ENCODE results near the gene HOXB5.

The HOXB5 gene

DNA sequence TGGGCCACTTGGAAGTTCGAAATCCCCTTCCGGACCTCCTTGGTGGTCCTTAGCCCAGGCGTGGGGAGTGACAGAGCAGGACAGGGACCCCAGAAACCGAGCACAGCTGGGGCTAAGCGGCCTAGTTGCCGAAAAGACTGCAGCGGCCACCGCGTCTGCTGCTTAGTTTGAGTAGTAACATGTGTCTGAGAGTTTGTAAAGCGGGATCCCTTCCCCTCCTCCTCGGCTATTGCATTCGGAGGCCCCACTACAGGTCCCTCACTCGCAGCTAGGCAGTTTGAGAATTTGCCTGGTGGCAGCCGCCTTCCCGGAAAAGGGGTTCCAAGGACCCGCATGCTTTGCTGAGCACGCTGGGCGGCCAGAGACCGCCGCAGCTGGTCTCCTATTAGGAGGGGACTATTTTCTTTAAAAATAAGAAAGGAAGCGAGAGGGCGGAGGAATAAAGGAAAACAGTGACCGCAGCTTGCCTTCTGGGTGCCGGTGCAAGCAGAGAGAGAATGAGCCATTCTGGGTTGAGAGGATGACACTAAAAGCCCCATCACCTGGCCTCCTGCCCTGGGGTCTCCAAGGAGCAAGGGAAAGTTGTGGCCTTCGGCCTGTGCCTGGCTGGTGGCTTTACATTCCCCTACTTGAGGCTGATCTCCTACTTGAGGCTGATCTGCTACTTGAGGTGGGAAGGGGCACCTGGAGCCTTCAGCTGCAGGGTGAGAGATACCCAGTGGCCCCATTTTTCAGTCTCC lies 1.1 kb upstream of the HOXB5 start:
- no peak overlapping the region for H3K14ac ChIP-seq (ENCODE audit: low read length)
- H3K18ac ChIP-seq (ENCODE audit: low read length), result no peak overlapping the region
- peaks cover 0 to 4% of the 10 kb centered on the region in 2 donors for H3K9me3 ChIP-seq (replicated peaks in 1 of 2; ENCODE audit: control insufficient read depth in 2 of 2, insufficient read depth in 1 of 2, low read depth in 1 of 2, low read length in 2 of 2)
- no peak overlapping the region for H2AK5ac ChIP-seq (ENCODE audit: low read depth, low read length)
- no peaks in the 10 kb centered on the region for H3K79me1 ChIP-seq (ENCODE audit: low read depth, low read length)
- H3K27ac ChIP-seq (replicated peaks; ENCODE audit: low read length), result no peak overlapping the region
- no peak overlapping the region for H2BK15ac ChIP-seq (ENCODE audit: low read length)
- no peak overlapping the region for H4K91ac ChIP-seq (ENCODE audit: low read depth, low read length, poor library complexity)
- H3K4me2 ChIP-seq (ENCODE audit: insufficient read depth, low read length, poor library complexity, severe bottlenecking), result no peak overlapping the region
- H3K9ac ChIP-seq (ENCODE audit: low read depth, low read length, poor library complexity), result no peak overlapping the region
- no peak overlapping the region for H3K4me3 ChIP-seq (ENCODE audit: low read length in 2 of 2)
- H2BK12ac ChIP-seq (ENCODE audit: low read length), result no peak overlapping the region
- no peaks in the 10 kb centered on the region for H3K36me3 ChIP-seq (replicated peaks in 1 of 2; ENCODE audit: control insufficient read depth in 2 of 2, insufficient read depth in 2 of 2, low read length in 2 of 2)
- DNase-seq (ENCODE audit: low spot score), result no peak
- WGBS, 2 donors (ENCODE audit: extremely low coverage in 2 of 2, insufficient read length in 2 of 2, insufficient replicate concordance in 1 of 2), result no CpG with 5 or more reads among the region's 25 CpGs
- H2AFZ ChIP-seq (ENCODE audit: low read length), result peak overlapping the region; percentile 53
- no peak overlapping the region for H2BK120ac ChIP-seq (ENCODE audit: low read depth, low read length)
- no peak overlapping the region for H2BK5ac ChIP-seq (ENCODE audit: low read length)
- H3K4ac ChIP-seq (ENCODE audit: low read length), result no peak overlapping the region
- no peaks in the 10 kb centered on the region for H3K4me1 ChIP-seq (ENCODE audit: control insufficient read depth in 2 of 2, insufficient read depth in 1 of 2, low read depth in 1 of 2, low read length in 2 of 2)
- H3K23ac ChIP-seq (ENCODE audit: low read depth, low read length, poor library complexity), result no peak overlapping the region
- peaks cover 66 to 100% (median 100%) of the 10 kb centered on the region in 3 experiments for H3K27me3 ChIP-seq (ENCODE audit: control insufficient read depth in 3 of 3, insufficient read depth in 3 of 3, low read depth in 1 of 3, low read length in 3 of 3)
- no peak overlapping the region for H4K8ac ChIP-seq (ENCODE audit: low read depth, low read length)

DNA sequence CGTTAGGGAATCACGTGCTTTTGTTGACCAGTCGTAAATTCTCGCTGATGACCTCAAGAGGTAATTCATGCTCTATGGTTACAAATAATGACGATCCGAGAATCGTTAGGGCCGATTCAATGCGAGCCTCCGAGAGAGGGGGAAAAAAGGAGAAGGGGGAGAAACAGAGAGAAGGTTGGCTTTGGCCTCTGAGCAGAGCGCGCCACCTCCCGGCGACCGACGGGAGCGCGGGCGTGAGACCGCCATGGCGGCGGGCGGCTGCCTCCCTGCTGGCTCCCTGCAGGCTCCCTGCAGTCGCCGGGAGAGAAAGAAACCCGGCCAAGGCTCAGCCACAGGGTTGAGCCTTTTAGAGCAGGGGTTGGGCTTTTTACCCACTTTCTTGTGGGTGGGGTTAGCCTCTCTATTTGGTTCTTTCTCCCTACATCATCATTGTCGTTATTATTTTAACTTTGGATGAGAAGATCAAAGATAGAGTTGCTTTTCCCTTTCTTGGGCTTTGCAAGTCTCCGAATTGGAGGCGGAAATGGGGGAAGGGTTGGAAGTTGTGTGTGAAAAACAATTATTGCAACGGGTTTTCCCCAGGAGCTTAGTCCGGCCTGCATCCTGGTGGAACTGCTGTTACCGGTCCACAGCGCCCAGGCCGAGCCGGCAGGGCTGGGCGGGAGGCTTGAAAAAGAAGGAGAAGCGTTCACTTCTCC lies 410 bp upstream of the HOXB5 start:
- Histone ChIP-seq H3K4me2 (ENCODE audit: insufficient read depth, low read length, poor library complexity, severe bottlenecking) (no peak overlapping the region), H3K27ac (replicated peaks; ENCODE audit: low read length) (no peak overlapping the region), H3K27me3 (ENCODE audit: control insufficient read depth in 3 of 3, insufficient read depth in 3 of 3, low read depth in 1 of 3, low read length in 3 of 3) (peaks cover 67 to 100% (median 100%) of the 10 kb centered on the region in 3 experiments), H3K4ac (ENCODE audit: low read length) (no peak overlapping the region), H4K8ac (ENCODE audit: low read depth, low read length) (no peak overlapping the region), H3K23ac (ENCODE audit: low read depth, low read length, poor library complexity) (no peak overlapping the region), H2BK5ac (ENCODE audit: low read length) (no peak overlapping the region), H2AFZ (ENCODE audit: low read length) (peak overlapping the region; percentile 53), H3K9ac (ENCODE audit: low read depth, low read length, poor library complexity) (no peak overlapping the region), H4K91ac (ENCODE audit: low read depth, low read length, poor library complexity) (no peak overlapping the region), H3K79me1 (ENCODE audit: low read depth, low read length) (no peaks in the 10 kb centered on the region), H2BK120ac (ENCODE audit: low read depth, low read length) (no peak overlapping the region), H3K4me1 (ENCODE audit: control insufficient read depth in 2 of 2, insufficient read depth in 1 of 2, low read depth in 1 of 2, low read length in 2 of 2) (no peaks in the 10 kb centered on the region), H3K14ac (ENCODE audit: low read length) (no peak overlapping the region), H3K18ac (ENCODE audit: low read length) (no peak overlapping the region), H3K4me3 (ENCODE audit: low read length in 2 of 2) (no peak overlapping the region), H3K9me3 (replicated peaks in 1 of 2; ENCODE audit: control insufficient read depth in 2 of 2, insufficient read depth in 1 of 2, low read depth in 1 of 2, low read length in 2 of 2) (peaks cover 0 to 4% of the 10 kb centered on the region in 2 donors), H3K36me3 (replicated peaks in 1 of 2; ENCODE audit: control insufficient read depth in 2 of 2, insufficient read depth in 2 of 2, low read length in 2 of 2) (no peaks in the 10 kb centered on the region), H2BK12ac (ENCODE audit: low read length) (no peak overlapping the region), H2BK15ac (ENCODE audit: low read length) (no peak overlapping the region), H2AK5ac (ENCODE audit: low read depth, low read length) (no peak overlapping the region)
- DNase-seq (ENCODE audit: low spot score), result peak; percentile 76
- WGBS, 2 donors (ENCODE audit: extremely low coverage in 2 of 2, insufficient read length in 2 of 2, insufficient replicate concordance in 1 of 2), result no CpG with 5 or more reads among the region's 37 CpGs

DNA sequence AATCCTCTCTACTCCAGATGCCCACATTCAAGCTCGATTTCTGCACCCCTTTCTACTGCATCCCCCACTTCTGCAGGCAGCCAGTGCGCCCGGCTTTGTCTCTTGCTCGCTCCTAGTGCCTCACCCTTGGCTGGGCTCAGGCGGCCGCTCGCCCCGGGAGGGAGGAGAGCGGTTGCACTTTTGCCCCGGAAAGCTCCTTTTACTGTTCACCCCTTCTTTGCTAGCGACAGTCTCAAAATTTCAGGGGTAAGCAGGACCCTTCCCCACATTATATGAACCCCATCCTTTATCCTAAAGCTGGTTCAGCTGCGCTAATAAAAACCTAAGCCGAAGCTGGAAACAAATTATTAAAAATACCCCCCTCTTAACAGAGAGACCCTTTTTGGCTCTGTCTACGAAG lies 1.0 kb downstream of the HOXB5 start:
- Histone ChIP-seq H2AK5ac (ENCODE audit: low read depth, low read length) (no peak overlapping the region), H2BK15ac (ENCODE audit: low read length) (no peak overlapping the region), H3K14ac (ENCODE audit: low read length) (no peak overlapping the region), H3K79me1 (ENCODE audit: low read depth, low read length) (no peaks in the 10 kb centered on the region), H3K9ac (ENCODE audit: low read depth, low read length, poor library complexity) (no peak overlapping the region), H3K4me2 (ENCODE audit: insufficient read depth, low read length, poor library complexity, severe bottlenecking) (no peak overlapping the region), H3K23ac (ENCODE audit: low read depth, low read length, poor library complexity) (no peak overlapping the region), H3K4me1 (ENCODE audit: control insufficient read depth in 2 of 2, insufficient read depth in 1 of 2, low read depth in 1 of 2, low read length in 2 of 2) (no peaks in the 10 kb centered on the region), H3K9me3 (replicated peaks in 1 of 2; ENCODE audit: control insufficient read depth in 2 of 2, insufficient read depth in 1 of 2, low read depth in 1 of 2, low read length in 2 of 2) (peaks cover 0 to 3% of the 10 kb centered on the region in 2 donors), H2BK5ac (ENCODE audit: low read length) (no peak overlapping the region), H3K18ac (ENCODE audit: low read length) (no peak overlapping the region), H3K27me3 (ENCODE audit: control insufficient read depth in 3 of 3, insufficient read depth in 3 of 3, low read depth in 1 of 3, low read length in 3 of 3) (peaks cover 62 to 100% (median 100%) of the 10 kb centered on the region in 3 experiments), H3K4ac (ENCODE audit: low read length) (no peak overlapping the region), H4K91ac (ENCODE audit: low read depth, low read length, poor library complexity) (no peak overlapping the region), H2AFZ (ENCODE audit: low read length) (no peak overlapping the region), H3K4me3 (ENCODE audit: low read length in 2 of 2) (no peak overlapping the region), H3K36me3 (replicated peaks in 1 of 2; ENCODE audit: control insufficient read depth in 2 of 2, insufficient read depth in 2 of 2, low read length in 2 of 2) (no peaks in the 10 kb centered on the region), H4K8ac (ENCODE audit: low read depth, low read length) (no peak overlapping the region), H2BK120ac (ENCODE audit: low read depth, low read length) (no peak overlapping the region), H3K27ac (replicated peaks; ENCODE audit: low read length) (no peak overlapping the region), H2BK12ac (ENCODE audit: low read length) (no peak overlapping the region)
- no peak for DNase-seq (ENCODE audit: low spot score)
- no CpG with 5 or more reads among the region's 14 CpGs for WGBS, 2 donors (ENCODE audit: extremely low coverage in 2 of 2, insufficient read length in 2 of 2, insufficient replicate concordance in 1 of 2)

DNA sequence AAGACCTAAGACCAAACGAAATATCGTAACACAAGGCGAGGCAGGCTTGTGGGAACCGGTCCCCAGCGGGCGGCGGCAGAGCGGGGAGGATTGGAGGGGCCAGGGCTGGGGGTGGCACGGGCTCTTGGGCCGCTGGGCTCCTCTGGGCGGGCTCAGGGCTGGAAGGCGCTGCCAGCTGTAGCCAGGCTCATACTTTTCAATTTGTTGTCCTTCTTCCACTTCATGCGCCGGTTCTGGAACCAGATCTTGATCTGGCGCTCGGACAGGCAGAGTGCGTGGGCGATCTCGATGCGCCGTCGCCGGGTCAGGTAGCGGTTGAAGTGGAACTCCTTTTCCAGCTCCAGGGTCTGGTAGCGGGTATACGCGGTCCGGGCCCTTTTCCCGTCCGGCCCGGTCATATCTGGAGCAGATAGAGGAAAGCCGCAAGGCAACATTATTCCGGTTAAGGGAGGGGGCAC lies 1.5 kb downstream of the HOXB5 start:
- no CpG with 5 or more reads among the region's 33 CpGs for WGBS, 2 donors (ENCODE audit: extremely low coverage in 2 of 2, insufficient read length in 2 of 2, insufficient replicate concordance in 1 of 2)
- H3K23ac ChIP-seq (ENCODE audit: low read depth, low read length, poor library complexity), result no peak overlapping the region
- H3K79me1 ChIP-seq (ENCODE audit: low read depth, low read length), result no peaks in the 10 kb centered on the region
- no peak overlapping the region for H4K8ac ChIP-seq (ENCODE audit: low read depth, low read length)
- H3K4me2 ChIP-seq (ENCODE audit: insufficient read depth, low read length, poor library complexity, severe bottlenecking), result no peak overlapping the region
- H3K27ac ChIP-seq (replicated peaks; ENCODE audit: low read length), result no peak overlapping the region
- H2BK15ac ChIP-seq (ENCODE audit: low read length), result no peak overlapping the region
- no peak overlapping the region for H2BK120ac ChIP-seq (ENCODE audit: low read depth, low read length)
- no peak overlapping the region for H3K14ac ChIP-seq (ENCODE audit: low read length)
- H2BK12ac ChIP-seq (ENCODE audit: low read length), result no peak overlapping the region
- no peak overlapping the region for H2AFZ ChIP-seq (ENCODE audit: low read length)
- no peak overlapping the region for H3K18ac ChIP-seq (ENCODE audit: low read length)
- peaks cover 0 to 3% of the 10 kb centered on the region in 2 donors for H3K9me3 ChIP-seq (replicated peaks in 1 of 2; ENCODE audit: control insufficient read depth in 2 of 2, insufficient read depth in 1 of 2, low read depth in 1 of 2, low read length in 2 of 2)
- H3K27me3 ChIP-seq (ENCODE audit: control insufficient read depth in 3 of 3, insufficient read depth in 3 of 3, low read depth in 1 of 3, low read length in 3 of 3), result peaks cover 62 to 100% (median 100%) of the 10 kb centered on the region in 3 experiments
- H3K9ac ChIP-seq (ENCODE audit: low read depth, low read length, poor library complexity), result no peak overlapping the region
- DNase-seq (ENCODE audit: low spot score), result no peak
- H3K4me3 ChIP-seq (ENCODE audit: low read length in 2 of 2), result no peak overlapping the region
- H3K4me1 ChIP-seq (ENCODE audit: control insufficient read depth in 2 of 2, insufficient read depth in 1 of 2, low read depth in 1 of 2, low read length in 2 of 2), result no peaks in the 10 kb centered on the region
- no peaks in the 10 kb centered on the region for H3K36me3 ChIP-seq (replicated peaks in 1 of 2; ENCODE audit: control insufficient read depth in 2 of 2, insufficient read depth in 2 of 2, low read length in 2 of 2)
- H4K91ac ChIP-seq (ENCODE audit: low read depth, low read length, poor library complexity), result no peak overlapping the region
- no peak overlapping the region for H2BK5ac ChIP-seq (ENCODE audit: low read length)
- no peak overlapping the region for H3K4ac ChIP-seq (ENCODE audit: low read length)
- no peak overlapping the region for H2AK5ac ChIP-seq (ENCODE audit: low read depth, low read length)

Data from neuronal stem cell (in vitro differentiated cells).